Liver (tissue), 9 donors: ENCODE results near the gene EXOC6B. TPM values are rescaled to one million over a fixed set of nuclear protein-coding genes. Genes with fewer than 3 reads are reported as not detected.

Source experiments
- DNase-seq: peaks from one replicate; pipeline ENCODE4 v3.0.0-alpha.2; 2017; ENCODE audit warnings: low spot score
- H3K27ac ChIP-seq, 2 donors: one replicate each; pipeline ENCODE4 v1.7.0; 2013; ENCODE audit warnings: inconsistent platforms in 2 of 2, low read length in 2 of 2, control low read depth in 1 of 2, low read depth in 1 of 2, mild to moderate bottlenecking in 1 of 2
- H3K27me3 ChIP-seq, 4 donors: one replicate each; pipeline versions ENCODE4 v1.6.1 to v1.7.0; 2013; ENCODE audit warnings: low read length in 3 of 4, inconsistent platforms in 1 of 4, mild to moderate bottlenecking in 1 of 4, moderate library complexity in 1 of 4; ENCODE audit not compliant: control insufficient read depth in 4 of 4, insufficient read depth in 4 of 4
- H3K36me3 ChIP-seq, 4 donors: one replicate each; pipeline versions ENCODE4 v1.6.1 to v1.7.0; 2013; ENCODE audit warnings: low read length in 3 of 4, mild to moderate bottlenecking in 3 of 4, low read depth in 1 of 4, moderate library complexity in 1 of 4; ENCODE audit not compliant: control insufficient read depth in 4 of 4, insufficient read depth in 3 of 4
- H3K4me1 ChIP-seq, 4 donors: one replicate each; pipeline versions ENCODE4 v1.6.1 to v1.7.0; 2013; ENCODE audit warnings: low read length in 3 of 4, mild to moderate bottlenecking in 3 of 4, moderate library complexity in 1 of 4; ENCODE audit not compliant: control insufficient read depth in 4 of 4, insufficient read depth in 4 of 4
- H3K4me3 ChIP-seq, 3 donors: one replicate each; pipeline versions ENCODE4 v1.6.1 to v1.7.0; 2013; ENCODE audit warnings: low read length in 3 of 3, control low read depth in 1 of 3, low read depth in 1 of 3, mild to moderate bottlenecking in 1 of 3
- H3K9ac ChIP-seq, 2 donors: one replicate each; pipeline ENCODE4 v1.7.0; 2013; ENCODE audit warnings: low read length in 2 of 2, mild to moderate bottlenecking in 2 of 2, moderate library complexity in 2 of 2, control low read depth in 1 of 2, low read depth in 1 of 2
- H3K9me3 ChIP-seq, 4 donors: one replicate each; pipeline versions ENCODE4 v1.6.1 to v1.7.0; 2013; ENCODE audit warnings: low read length in 3 of 4; ENCODE audit not compliant: control insufficient read depth in 4 of 4
- CTCF ChIP-seq: fragments of 150-350 bp; IDR thresholded peaks from 2 replicates; pipeline ENCODE4 v1.5.1; 2017; ENCODE audit warnings: improper control_type of control experiment, low read depth, low read length; ENCODE audit not compliant: missing input control
- FOXA1 ChIP-seq: IDR thresholded peaks from 2 replicates; pipeline ENCODE4 v1.6.1; 2016; ENCODE audit warnings: antibody characterized with exemption
- FOXA2 ChIP-seq: IDR thresholded peaks from 2 replicates; pipeline ENCODE4 v1.6.1; 2016; ENCODE audit warnings: antibody characterized with exemption
- GABPA ChIP-seq, 2 donors: IDR thresholded peaks in 1 of 2; conservative IDR thresholded peaks in 1 of 2; 2 replicates each; pipeline ENCODE4 v1.6.1; 2016; ENCODE audit warnings: antibody characterized with exemption in 2 of 2, mild to moderate bottlenecking in 1 of 2, moderate library complexity in 1 of 2
- HNF4A ChIP-seq, 2 donors: conservative IDR thresholded peaks; 2 replicates each; pipeline ENCODE4 v1.6.1; 2016; ENCODE audit warnings: antibody characterized with exemption in 2 of 2, mild to moderate bottlenecking in 2 of 2
- HNF4G ChIP-seq: IDR thresholded peaks from 2 replicates; pipeline ENCODE4 v1.6.1; 2016; ENCODE audit warnings: antibody characterized with exemption
- MAX ChIP-seq: IDR thresholded peaks from 2 replicates; pipeline ENCODE4 v1.6.1; 2016; ENCODE audit warnings: antibody characterized with exemption
- NR2F2 ChIP-seq: IDR thresholded peaks from 2 replicates; pipeline ENCODE4 v1.6.1; 2016; ENCODE audit warnings: antibody characterized with exemption
- REST ChIP-seq: IDR thresholded peaks from 2 replicates; pipeline ENCODE4 v1.6.1; 2016; ENCODE audit warnings: antibody characterized with exemption, mild to moderate bottlenecking
- RXRA ChIP-seq, 2 donors: IDR thresholded peaks; 2 replicates each; pipeline ENCODE4 v1.6.1; 2017 to 2018; ENCODE audit warnings: antibody characterized with exemption in 2 of 2, mild to moderate bottlenecking in 1 of 2
- SP1 ChIP-seq: IDR thresholded peaks from 2 replicates; pipeline ENCODE4 v1.6.1; 2018; ENCODE audit warnings: antibody characterized with exemption, mild to moderate bottlenecking
- TAF1 ChIP-seq: conservative IDR thresholded peaks from 2 replicates; pipeline ENCODE4 v1.6.1; 2016; ENCODE audit warnings: antibody characterized with exemption, mild to moderate bottlenecking
- YY1 ChIP-seq: IDR thresholded peaks from 2 replicates; pipeline ENCODE4 v1.6.1; 2016; ENCODE audit warnings: antibody characterized with exemption, mild to moderate bottlenecking
- WGBS: extraction: QIAGEN DNeasy Blood & Tissue Kit; methylation state at CpG from one replicate; pipeline ENCODE4 v1.1.7; 2013; 5-methylcytosine and 5-hydroxymethylcytosine counted together
- polyA plus RNA-seq, 2 donors: library from polyadenylated mRNA; stranded (reverse) in 1 of 2; unstranded in 1 of 2; fragments of 200-250 nt in 1 of 2; fragments of >200 nt in 1 of 2; fragmentation: Nextera tagmentation in 1 of 2; extraction: Ambion mirVana in 1 of 2; gene quantifications; one replicate each; pipeline versions ENCODE4 v1.2.1 to v1.2.3, GENCODE V29; 2013 to 2015
- total RNA-seq, 2 donors: library from RNA; depleted of rRNA; stranded (reverse); fragments of >200 nt; gene quantifications; one replicate each; pipeline ENCODE4 v1.2.3, GENCODE V29; 2014
- donor health status: healthy.
- donor health status: healthy.
- donor health status: healthy.
- donor health status: healthy.
- donor health status: healthy.

Gene EXOC6B
- total and polyA plus RNA-seq, 4 donors: 1.7 to 9.5 (median 5.5) TPM

- H3K4me3 ChIP-seq: no peak overlapping the region
- H3K27me3 ChIP-seq: peaks cover 4 to 8% (median 7%) of the 10 kb centered on the region in 4 donors
- H3K4me1 ChIP-seq: peaks cover 22 to 52% (median 30%) of the 10 kb centered on the region in 4 donors
- no peak overlapping the region for H3K27ac ChIP-seq
- 92% methylated on average over 13 of the region's 13 CpGs for WGBS
- no peak overlapping the region for H3K9ac ChIP-seq
- no peaks in the 10 kb centered on the region for H3K36me3 ChIP-seq
- H3K9me3 ChIP-seq: peaks cover 0 to 6% (median 0%) of the 10 kb centered on the region in 4 donors
- no peak for TF ChIP-seq HNF4G
- DNase-seq: peak; percentile 13
These were observed 683.9 kb downstream of the EXOC6B start for GRCh38 chr2:72141881-72142451.

GRCh38 chr2:72141032-72141645 lies 684.7 kb downstream of the EXOC6B start:
- TF ChIP-seq GABPA (IDR thresholded peaks at IDR 0.05 in 1 of 2, conservative IDR thresholded peaks at IDR 0.05 in 1 of 2): no peak
- no peak for TF ChIP-seq YY1
- no peak for TF ChIP-seq FOXA1
- TF ChIP-seq REST: no peak
- no peak for TF ChIP-seq NR2F2
- no peak for TF ChIP-seq TAF1
- TF ChIP-seq HNF4G: no peak
- no peak for TF ChIP-seq CTCF
- no peak for TF ChIP-seq FOXA2
- no peak for TF ChIP-seq HNF4A (conservative IDR thresholded peaks at IDR 0.05)
- no peak for TF ChIP-seq RXRA (IDR thresholded peaks at IDR 0.05)
- Histone ChIP-seq H3K36me3 (no peaks in the 10 kb centered on the region), H3K27ac (no peak overlapping the region), H3K4me3 (no peak overlapping the region), H3K4me1 (peaks cover 22 to 44% (median 26%) of the 10 kb centered on the region in 4 donors), H3K9me3 (no peaks in the 10 kb centered on the region), H3K9ac (no peak overlapping the region), H3K27me3 (peaks cover 0 to 8% (median under 1%) of the 10 kb centered on the region in 4 donors)
- 95% methylated on average over 5 of the region's 5 CpGs for WGBS
- no peak for DNase-seq

GRCh38 chr2:72140621-72140960 lies 685.2 kb downstream of the EXOC6B start:
- no peak for DNase-seq
- Histone ChIP-seq H3K36me3 (no peaks in the 10 kb centered on the region), H3K4me3 (no peak overlapping the region), H3K4me1 (peaks cover 20 to 39% (median 26%) of the 10 kb centered on the region in 4 donors), H3K27me3 (peaks cover 0 to 8% (median 0%) of the 10 kb centered on the region in 4 donors), H3K9ac (no peak overlapping the region), H3K27ac (no peak overlapping the region), H3K9me3 (no peaks in the 10 kb centered on the region)
- WGBS: 94% methylated on average over 4 of the region's 4 CpGs
- no peak for TF ChIP-seq CTCF
- no peak for TF ChIP-seq REST
- TF ChIP-seq YY1: no peak
- TF ChIP-seq SP1: no peak
- TF ChIP-seq HNF4G: no peak
- TF ChIP-seq MAX: no peak
